H9 (cell line): ENCODE measurements around the gene SMIM41. TPM values are rescaled to one million over a fixed set of nuclear protein-coding genes. Genes with fewer than 3 reads are reported as not detected.

ENCODE experiments used
- DNase-seq: peaks from one replicate; pipeline ENCODE4 v3.0.0-alpha.2; 2017
- H2AFZ ChIP-seq: one replicate; pipeline ENCODE4 v1.6.1; 2013; ENCODE audit warnings: mild to moderate bottlenecking, low read length, control low read depth, moderate library complexity
- H2AK5ac ChIP-seq: 2 replicates; pipeline ENCODE4 v1.6.1; 2013; ENCODE audit warnings: low read length, control low read depth, mixed read lengths; ENCODE audit not compliant: insufficient read length
- H2BK120ac ChIP-seq: one replicate; pipeline ENCODE4 v1.6.1; 2013; ENCODE audit warnings: low read depth, mild to moderate bottlenecking, low read length, control low read depth, inconsistent platforms; ENCODE audit not compliant: poor library complexity, severe bottlenecking
- H2BK12ac ChIP-seq: 2 replicates; pipeline ENCODE4 v1.6.1; 2013; ENCODE audit warnings: low read length, control low read depth, mixed read lengths, low read depth; ENCODE audit not compliant: insufficient read length
- H2BK15ac ChIP-seq: 2 replicates; pipeline ENCODE4 v1.6.1; 2013; ENCODE audit warnings: low read depth, low read length, control low read depth
- H2BK20ac ChIP-seq: one replicate; pipeline ENCODE4 v1.6.1; 2013; ENCODE audit warnings: low read depth, mild to moderate bottlenecking, low read length, control low read depth, inconsistent platforms; ENCODE audit not compliant: poor library complexity, severe bottlenecking
- H2BK5ac ChIP-seq: 2 replicates; pipeline ENCODE4 v1.6.1; 2013; ENCODE audit warnings: low read length, control low read depth, mixed read lengths; ENCODE audit not compliant: insufficient read length
- H3K14ac ChIP-seq: 2 replicates; pipeline ENCODE4 v1.6.1; 2013; ENCODE audit warnings: low read length, control low read depth; ENCODE audit not compliant: insufficient read depth
- H3K18ac ChIP-seq: 2 replicates; pipeline ENCODE4 v1.6.1; 2013; ENCODE audit warnings: low read depth, mild to moderate bottlenecking, mixed read lengths, low read length, control low read depth; ENCODE audit not compliant: insufficient read length
- H3K23ac ChIP-seq: 2 replicates; pipeline ENCODE4 v1.6.1; 2013; ENCODE audit warnings: low read length, control low read depth, mixed read lengths, low read depth; ENCODE audit not compliant: insufficient read length
- H3K23me2 ChIP-seq: 2 replicates; pipeline ENCODE4 v1.6.1; 2013; ENCODE audit warnings: low read depth, mild to moderate bottlenecking, mixed read lengths, low read length, control low read depth; ENCODE audit not compliant: insufficient read length, poor library complexity, severe bottlenecking
- H3K27ac ChIP-seq: 2 replicates; pipeline ENCODE4 v1.5.1; 2013; ENCODE audit warnings: low read length, control low read depth, mixed read lengths, low read depth; ENCODE audit not compliant: insufficient read length
- H3K27me3 ChIP-seq: 2 replicates; pipeline ENCODE4 v1.6.1; 2013; ENCODE audit warnings: low read length, control low read depth, inconsistent platforms; ENCODE audit not compliant: insufficient read depth
- H3K4ac ChIP-seq: 2 replicates; pipeline ENCODE4 v1.6.1; 2013; ENCODE audit warnings: low read depth, mild to moderate bottlenecking, control low read depth, inconsistent platforms, low read length, moderate library complexity
- H3K4me1 ChIP-seq: 2 replicates; pipeline ENCODE4 v1.6.1; 2013; ENCODE audit warnings: low read length, control low read depth, inconsistent platforms; ENCODE audit not compliant: insufficient read depth
- H3K4me2 ChIP-seq: 2 replicates; pipeline ENCODE4 v1.6.1; 2013; ENCODE audit warnings: low read length, control low read depth, mixed read lengths; ENCODE audit not compliant: insufficient read length, insufficient read depth
- H3K56ac ChIP-seq: 2 replicates; pipeline ENCODE4 v1.6.1; 2013; ENCODE audit warnings: low read depth, mild to moderate bottlenecking, mixed read lengths, low read length, control low read depth; ENCODE audit not compliant: insufficient read length
- H3K79me1 ChIP-seq: 2 replicates; pipeline ENCODE4 v1.6.1; 2013; ENCODE audit warnings: low read depth, mild to moderate bottlenecking, moderate library complexity, low read length, control low read depth, inconsistent platforms; ENCODE audit not compliant: insufficient read depth, poor library complexity, severe bottlenecking
- H3K79me2 ChIP-seq: 2 replicates; pipeline ENCODE4 v1.6.1; 2013; ENCODE audit warnings: low read length, control low read depth, inconsistent platforms; ENCODE audit not compliant: insufficient read depth
- H3K9ac ChIP-seq: 2 replicates; pipeline ENCODE4 v1.6.1; 2013; ENCODE audit warnings: low read length, control low read depth, mixed read lengths; ENCODE audit not compliant: insufficient read length; ENCODE audit errors: extremely low read depth
- H3K9me3 ChIP-seq: one replicate; pipeline ENCODE4 v1.6.1; 2013; ENCODE audit warnings: low read depth, low read length, inconsistent platforms; ENCODE audit not compliant: control insufficient read depth
- H3T11ph ChIP-seq: one replicate; pipeline ENCODE4 v1.6.1; 2013; ENCODE audit warnings: mild to moderate bottlenecking, low read length, control low read depth, inconsistent platforms
- H4K20me1 ChIP-seq: one replicate; pipeline ENCODE4 v1.6.1; 2013; ENCODE audit not compliant: control insufficient read depth, insufficient read length, insufficient read depth
- H4K5ac ChIP-seq: 2 replicates; pipeline ENCODE4 v1.6.1; 2013; ENCODE audit warnings: low read depth, mild to moderate bottlenecking, mixed read lengths, low read length, control low read depth; ENCODE audit not compliant: insufficient read length
- H4K8ac ChIP-seq: replicated peaks from 2 replicates; pipeline ENCODE4 v1.6.1; 2013; ENCODE audit warnings: low read length, control low read depth, mixed read lengths, low read depth; ENCODE audit not compliant: insufficient read length
- H4K91ac ChIP-seq: 2 replicates; pipeline ENCODE4 v1.6.1; 2013; ENCODE audit warnings: low read depth, mild to moderate bottlenecking, moderate library complexity, mixed read lengths, low read length, control low read depth; ENCODE audit not compliant: insufficient read length
- H3K27ac Mint-ChIP-seq, 3 experiments: 2 replicates in 2 of 3; 3 replicates in 1 of 3; pipeline ENCODE4 v1.8.0; 2020 to 2021; ENCODE audit warnings: mixed read lengths in 3 of 3, mild to moderate bottlenecking in 1 of 3, moderate library complexity in 1 of 3
- H3K27me3 Mint-ChIP-seq: 2 replicates; pipeline ENCODE4 v1.8.0; 2021; ENCODE audit warnings: low read depth, mild to moderate bottlenecking, moderate library complexity, mixed read lengths
- H3K36me3 Mint-ChIP-seq, 3 experiments: 2 replicates in 2 of 3; 3 replicates in 1 of 3; pipeline ENCODE4 v1.8.0; 2020 to 2021; ENCODE audit warnings: low read depth in 3 of 3, mixed read lengths in 3 of 3; ENCODE audit not compliant: insufficient read depth in 1 of 3
- H3K4me1 Mint-ChIP-seq, 2 experiments: 2 replicates each; pipeline ENCODE4 v1.8.0; 2020; ENCODE audit warnings: mixed read lengths in 2 of 2
- H3K4me3 Mint-ChIP-seq, 2 experiments: 2 replicates in 1 of 2; 3 replicates in 1 of 2; pipeline ENCODE4 v1.8.0; 2020 to 2021; ENCODE audit warnings: mild to moderate bottlenecking in 2 of 2, mixed read lengths in 2 of 2, moderate library complexity in 1 of 2
- H3K9me3 Mint-ChIP-seq, 2 experiments: 2 replicates in 1 of 2; 3 replicates in 1 of 2; pipeline ENCODE4 v1.8.0; 2020; ENCODE audit warnings: mild to moderate bottlenecking in 2 of 2, mixed read lengths in 2 of 2, moderate library complexity in 1 of 2
- CTCF ChIP-seq: fragments of 200-600 bp; sonication (generic); conservative IDR thresholded peaks from 3 replicates; pipeline ENCODE4 v1.8.0; 2021; ENCODE audit warnings: antibody characterized with exemption, mild to moderate bottlenecking
- WGBS: extraction: QIAGEN DNeasy Blood & Tissue Kit; methylation state at CpG from one replicate; pipeline ENCODE4 v1.1.7; 2013; ENCODE audit warnings: missing lambda C conversion rate, low lambda C conversion rate, mixed read lengths; ENCODE audit not compliant: insufficient read length; ENCODE audit errors: extremely low coverage; 5-methylcytosine and 5-hydroxymethylcytosine counted together
- total RNA-seq: library from RNA; stranded (reverse); gene quantifications from 2 replicates; pipeline ENCODE4 v1.2.1, GENCODE V29; 2021

SMIM41 gene
- total RNA-seq, 1 experiment from 2014 or later = not detected

DNA sequence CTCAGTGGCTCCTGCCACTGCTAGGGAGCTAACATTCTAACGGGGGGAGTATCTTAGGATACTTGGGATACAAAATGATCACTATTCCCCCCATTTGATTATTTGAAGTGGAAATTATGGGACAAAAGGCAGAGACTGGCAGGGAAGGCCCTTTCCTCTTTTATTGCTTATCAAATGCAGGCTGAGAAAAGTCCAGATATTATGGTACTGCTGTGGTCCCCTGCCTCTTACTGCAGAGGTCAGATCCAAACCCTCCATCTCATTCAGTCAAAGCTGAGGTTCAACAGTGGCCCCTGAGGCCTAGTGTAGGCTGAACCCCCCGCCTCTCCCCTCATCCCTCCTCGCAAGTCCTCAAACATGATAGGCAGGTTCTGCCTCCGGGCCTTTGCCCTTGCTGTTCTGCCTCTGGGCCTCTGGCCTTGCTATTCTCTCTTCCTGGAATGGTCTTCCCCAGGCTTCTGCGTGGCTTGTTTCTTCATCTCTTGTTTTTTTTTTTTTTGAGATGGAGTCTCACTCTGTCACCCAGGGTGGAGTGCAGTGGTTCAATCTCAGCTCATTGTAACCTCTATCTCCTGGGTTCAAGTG, 78.2 kb downstream of the SMIM41 start:
- no peak overlapping the region for H2BK12ac ChIP-seq
- no peak for DNase-seq
- no peak overlapping the region for H2BK15ac ChIP-seq
- H3T11ph ChIP-seq = no peak overlapping the region
- H4K8ac ChIP-seq = no peak overlapping the region
- no peak overlapping the region for H3K14ac ChIP-seq
- H3K23me2 ChIP-seq = no peaks in the 10 kb centered on the region
- Mint-ChIP-seq H3K36me3 (no peaks in the 10 kb centered on the region), H3K4me3 (no peak overlapping the region), H3K27me3 (peaks cover 5% of the 10 kb centered on the region), H3K27ac (no peak overlapping the region), H3K4me1 (peaks cover 0 to 5% of the 10 kb centered on the region in 2 experiments; a peak in 2 of 4 replicates), H3K9me3 (peaks cover 2 to 3% of the 10 kb centered on the region in 2 experiments; a peak in 4 of 5 replicates)
- no peak overlapping the region for H3K9ac ChIP-seq
- H3K27me3 ChIP-seq = no peaks in the 10 kb centered on the region
- no peak for TF ChIP-seq CTCF
- no peak overlapping the region for H2BK5ac ChIP-seq
- no peak overlapping the region for H2AK5ac ChIP-seq
- no peak overlapping the region for H3K18ac ChIP-seq
- no peak overlapping the region for H2BK120ac ChIP-seq
- no peak overlapping the region for H3K4ac ChIP-seq
- no peaks in the 10 kb centered on the region for H3K79me2 ChIP-seq
- H3K79me1 ChIP-seq = no peaks in the 10 kb centered on the region
- WGBS = no CpG with 5 or more reads among the region's 5 CpGs
- H4K5ac ChIP-seq = no peak overlapping the region
- H3K56ac ChIP-seq = no peak overlapping the region
- H3K4me2 ChIP-seq = no peak overlapping the region
- H3K9me3 ChIP-seq = no peaks in the 10 kb centered on the region
- H3K4me1 ChIP-seq = no peaks in the 10 kb centered on the region
- no peak overlapping the region for H3K23ac ChIP-seq
- no peak overlapping the region for H2BK20ac ChIP-seq
- H3K27ac ChIP-seq = no peak overlapping the region
- no peak overlapping the region for H4K91ac ChIP-seq
- H4K20me1 ChIP-seq = no peaks in the 10 kb centered on the region
- no peak overlapping the region for H2AFZ ChIP-seq

Other genes starting within 250 kb of the SMIM41 start
- 19.5 and 19.7 TPM in 2 replicates for gene FIGNL2, start 231.0 kb upstream of the SMIM41 start, total RNA-seq
- 0.61 and 0.81 TPM in 2 replicates for gene ANKRD33, start 191.6 kb upstream of the SMIM41 start, total RNA-seq
- not detected in 2 replicates for gene ACVRL1, start 172.2 kb upstream of the SMIM41 start, total RNA-seq
- 15.6 and 16.3 TPM in 2 replicates for gene ACVR1B, start 128.0 kb upstream of the SMIM41 start, total RNA-seq
- 1.1 and 1.2 TPM in 2 replicates for gene TAMALIN, start 72.8 kb upstream of the SMIM41 start, total RNA-seq
- 25.8 and 27.3 TPM in 2 replicates for gene NR4A1, start 28.3 kb upstream of the SMIM41 start, total RNA-seq
- gene ATG101, start 9.7 kb upstream of the SMIM41 start, total RNA-seq = 58.3 and 61.1 TPM in 2 replicates
- gene KRT80, start 112.3 kb downstream of the SMIM41 start, total RNA-seq = 0.07 TPM in 1 of 2 replicates, not detected in the other
- gene KRT7, start 153.5 kb downstream of the SMIM41 start, total RNA-seq = 8.9 and 10.0 TPM in 2 replicates
- gene KRT86, start 194.9 kb downstream of the SMIM41 start, total RNA-seq = not detected in 2 replicates
- gene KRT81, start 211.8 kb downstream of the SMIM41 start, total RNA-seq = not detected in 2 replicates
- gene KRT83, start 241.7 kb downstream of the SMIM41 start, total RNA-seq = not detected in 2 replicates